GM23338 (cell line): Measurements from ENCODE around the gene CCL8. TPM values are rescaled to one million over a fixed set of nuclear protein-coding genes. Genes with fewer than 3 reads are reported as not detected.
A peak's percentile ranks its signal among the peaks of the same experiment; 100 is the strongest.

ENCODE experiments used
- ATAC-seq: fragments of 200-7000 bp; cut with Tn5 transposase; 3 replicates; pipeline ENCODE4 v1.9.1; 2020
- DNase-seq: peaks from one replicate; pipeline ENCODE4 v3.0.0-alpha.2; 2015; ENCODE audit warnings: low spot score
- H2AFZ ChIP-seq: fragments of 200-600 bp; sonication (generic); 2 replicates; pipeline ENCODE4 v1.8.0; 2016; ENCODE audit warnings: antibody characterized with exemption, mild to moderate bottlenecking, moderate library complexity
- H3F3A ChIP-seq: fragments of 200-600 bp; sonication (generic); replicated peaks from 2 replicates; pipeline ENCODE4 v1.8.0; 2017; ENCODE audit warnings: antibody characterized with exemption, mixed run types, low read depth
- H3K27ac ChIP-seq: fragments of 200-600 bp; sonication (generic); 2 replicates; pipeline ENCODE4 v1.6.1; 2016; ENCODE audit warnings: low read depth
- H3K27me3 ChIP-seq: fragments of 200-600 bp; sonication (generic); 2 replicates; pipeline ENCODE4 v1.8.0; 2016; ENCODE audit warnings: mild to moderate bottlenecking, mixed run types, moderate library complexity; ENCODE audit not compliant: insufficient read depth
- H3K36me3 ChIP-seq: fragments of 200-600 bp; sonication (generic); 2 replicates; pipeline ENCODE4 v1.8.0; 2016; ENCODE audit warnings: mild to moderate bottlenecking; ENCODE audit not compliant: insufficient read depth
- H3K4me1 ChIP-seq: fragments of 200-600 bp; sonication (generic); 2 replicates; pipeline ENCODE4 v1.8.0; 2016; ENCODE audit warnings: mild to moderate bottlenecking, moderate library complexity; ENCODE audit not compliant: insufficient read depth
- H3K4me2 ChIP-seq: fragments of 200-600 bp; sonication (generic); 2 replicates; pipeline ENCODE4 v1.7.1; 2017; ENCODE audit warnings: mixed run types
- H3K4me3 ChIP-seq: fragments of 200-600 bp; sonication (generic); 2 replicates; pipeline ENCODE4 v1.6.1; 2016; ENCODE audit warnings: mixed run types
- H3K79me2 ChIP-seq: fragments of 200-600 bp; sonication (generic); replicated peaks from 2 replicates; pipeline ENCODE4 v1.8.0; 2017; ENCODE audit warnings: mild to moderate bottlenecking; ENCODE audit not compliant: insufficient read depth
- H3K9me2 ChIP-seq: fragments of 200-600 bp; sonication (generic); 2 replicates; pipeline ENCODE4 v1.8.0; 2017; ENCODE audit not compliant: insufficient read depth
- H4K20me1 ChIP-seq: fragments of 200-600 bp; sonication (generic); replicated peaks from 2 replicates; pipeline ENCODE4 v1.8.0; 2017; ENCODE audit warnings: mild to moderate bottlenecking; ENCODE audit not compliant: insufficient read depth
- H3K27ac Mint-ChIP-seq: 2 replicates; pipeline ENCODE4 v1.8.0; 2020; ENCODE audit warnings: inconsistent platforms, mild to moderate bottlenecking, moderate library complexity, mixed read lengths
- H3K27me3 Mint-ChIP-seq: 3 replicates; pipeline ENCODE4 v1.8.0; 2022; ENCODE audit warnings: low read depth, mild to moderate bottlenecking, moderate library complexity, mixed read lengths, inconsistent platforms; ENCODE audit not compliant: insufficient read depth, poor library complexity
- H3K36me3 Mint-ChIP-seq: 3 replicates; pipeline ENCODE4 v1.8.0; 2021; ENCODE audit warnings: low read depth, mild to moderate bottlenecking, inconsistent platforms, moderate library complexity, mixed read lengths
- H3K4me1 Mint-ChIP-seq: 3 replicates; pipeline ENCODE4 v1.8.0; 2020; ENCODE audit warnings: mild to moderate bottlenecking, inconsistent platforms, mixed read lengths
- H3K4me3 Mint-ChIP-seq: 3 replicates; pipeline ENCODE4 v1.8.0; 2021; ENCODE audit warnings: moderate library complexity, mild to moderate bottlenecking, inconsistent platforms, mixed read lengths
- H3K9me3 Mint-ChIP-seq: 3 replicates; pipeline ENCODE4 v1.8.0; 2020; ENCODE audit warnings: moderate library complexity, mild to moderate bottlenecking, inconsistent platforms, mixed read lengths
- CTCF ChIP-seq, 2 experiments: fragments of 200-600 bp in 1 of 2; sonication (generic) in 1 of 2; conservative IDR thresholded peaks; 2 replicates each; pipeline versions ENCODE4 v1.5.1 to v1.6.1; 2016 to 2017; ENCODE audit warnings: antibody characterized with exemption in 2 of 2, low read depth in 2 of 2, mild to moderate bottlenecking in 2 of 2, moderate library complexity in 1 of 2
- EZH2 ChIP-seq: fragments of 200-600 bp; sonication (generic); IDR thresholded peaks from one replicate; pipeline ENCODE4 v1.8.0; 2017; ENCODE audit warnings: antibody characterized with exemption, mild to moderate bottlenecking, low read depth; ENCODE audit not compliant: unreplicated experiment
- EZH2phosphoT487 ChIP-seq: fragments of 200-600 bp; sonication (generic); IDR thresholded peaks from one replicate; pipeline ENCODE4 v1.8.1; 2018; ENCODE audit warnings: antibody characterized with exemption; ENCODE audit not compliant: unreplicated experiment
- POLR2AphosphoS5 ChIP-seq: IDR thresholded peaks from 2 replicates; pipeline ENCODE4 v1.6.1; 2016; ENCODE audit warnings: antibody characterized with exemption, low read depth
- STAT1 ChIP-seq: IDR thresholded peaks from one replicate; pipeline ENCODE4 v1.6.1; 2016; ENCODE audit warnings: antibody characterized with exemption; ENCODE audit not compliant: unreplicated experiment
- ZNF462 ChIP-seq: fragments of 250-450 bp; sonication (Bioruptor Pico); IDR thresholded peaks from 2 replicates; pipeline ENCODE4 v1.5.0; 2020; ENCODE audit warnings: mild to moderate bottlenecking, moderate library complexity
- polyA plus RNA-seq: library from polyadenylated mRNA; unstranded; fragments of >200 nt; fragmentation: Nextera tagmentation; extraction: Ambion mirVana; gene quantifications from 2 replicates; pipeline ENCODE4 v1.2.1, GENCODE V29; 2016
- total RNA-seq: library from RNA; depleted of rRNA; stranded (reverse); fragments of >200 nt; shearing (Covaris generic); gene quantifications from 2 replicates; pipeline ENCODE4 v1.2.3, GENCODE V29; 2014

Gene CCL8
- total and polyA plus RNA-seq, 2 experiments from 2014 or later, result not detected

- ATAC-seq, result no peak
- Mint-ChIP-seq H3K9me3 (no peaks in the 10 kb centered on the region), H3K4me1 (peaks cover 9% of the 10 kb centered on the region; the same call in 2 of the 3 replicates), H3K27ac (no peak overlapping the region; the same call in 1 of the 2 replicates), H3K27me3 (peaks cover 7% of the 10 kb centered on the region), H3K36me3 (no peaks in the 10 kb centered on the region), H3K4me3 (no peak overlapping the region)
- Histone ChIP-seq H3K4me1 (no peaks in the 10 kb centered on the region), H3K4me2 (no peak overlapping the region), H3K4me3 (no peak overlapping the region), H3K36me3 (no peaks in the 10 kb centered on the region), H3F3A (no peaks in the 10 kb centered on the region), H3K27ac (no peak overlapping the region), H3K79me2 (no peaks in the 10 kb centered on the region), H3K27me3 (no peaks in the 10 kb centered on the region), H4K20me1 (no peaks in the 10 kb centered on the region), H3K9me2 (0 out of 2 replicates have a peak, but pooled peaks cover 6% of the 10 kb centered on the region), H2AFZ (0 out of 2 replicates have a peak overlapping the region, but pooled peaks have one; percentile 5)
- no peak for DNase-seq
- no peak for TF ChIP-seq CTCF (conservative IDR thresholded peaks at IDR 0.05; ENCODE audit: low read depth in 2 of 2)
- no peak for TF ChIP-seq ZNF462 (CRISPR knock-in tag)
- TF ChIP-seq STAT1, result no peak
- TF ChIP-seq EZH2, result no peak
- TF ChIP-seq EZH2phosphoT487, result no peak
- TF ChIP-seq POLR2AphosphoS5, result no peak
Observed at GRCh38 chr17:34370376-34370996, 51.3 kb downstream of the CCL8 start.
